GM18907 (cell line): Measurements from ENCODE around the gene SLC25A40.

Source experiments
- ATAC-seq: cut with Tn5 transposase; IDR thresholded peaks from one replicate; pipeline ENCODE4 v1.9.1; 2021; ENCODE audit warnings: mild to moderate bottlenecking, moderate library complexity; ENCODE audit not compliant: unreplicated experiment

The SLC25A40 gene

GRCh38 chr7:87785368-87785995, 90.7 kb downstream of the SLC25A40 start:
- ATAC-seq: no peak

- ATAC-seq: no peak
These were observed 91.7 kb downstream of the SLC25A40 start for GRCh38 chr7:87784424-87784823.
